IMR-90 (cell line): ENCODE measurements around the gene SERPINA4. TPM values are rescaled to one million over a fixed set of nuclear protein-coding genes. Genes with fewer than 3 reads are reported as not detected.

Experiments used
- ATAC-seq: fragments of 200-7000 bp; cut with Tn5 transposase; 2 replicates; pipeline ENCODE4 v1.9.1; 2020; ENCODE audit warnings: low read depth, mild to moderate bottlenecking, moderate library complexity
- BruUV-seq: library from RNA; stranded (reverse); fragments of 400-500 nt; replicated peaks from 2 replicates; lab custom pipeline; 2021; lab: Mats Ljungman, UMichigan
- CTCF ChIA-PET: fragments of 300-600 bp; formaldehyde crosslinking; extraction: SDS; loops from one replicate; lab custom pipeline; 2021; ENCODE audit warnings: antibody characterized with exemption; lab: Yijun Ruan, JAX
- POLR2A ChIA-PET: fragments of 300-600 bp; sonication (Branson Sonifier 250); formaldehyde crosslinking; loops from one replicate; lab custom pipeline; 2022; ENCODE audit warnings: antibody characterized with exemption; ENCODE audit not compliant: unreplicated experiment; lab: Charles Lee
- DNase-seq: peaks from one replicate; pipeline ENCODE4 v3.0.0; 2013
- H2AFZ ChIP-seq: replicated peaks from 2 replicates; pipeline ENCODE3; 2013; ENCODE audit warnings: low read length, mild to moderate bottlenecking; ENCODE audit not compliant: poor library complexity
- H2AK5ac ChIP-seq: 2 replicates; pipeline ENCODE4 v1.6.1; 2013; ENCODE audit warnings: low read depth, low read length, inconsistent platforms
- H2AK9ac ChIP-seq: replicated peaks from 2 replicates; pipeline ENCODE3; 2013; ENCODE audit warnings: mild to moderate bottlenecking, low read depth, low read length, moderate library complexity; ENCODE audit not compliant: poor library complexity
- H2BK120ac ChIP-seq: 2 replicates; pipeline ENCODE4 v1.6.1; 2013; ENCODE audit warnings: low read depth, low read length, inconsistent platforms
- H2BK15ac ChIP-seq: 3 replicates; pipeline ENCODE4 v1.6.1; 2013; ENCODE audit warnings: low read depth, low read length, inconsistent platforms
- H2BK20ac ChIP-seq: 2 replicates; pipeline ENCODE4 v1.6.1; 2013; ENCODE audit warnings: low read depth, mild to moderate bottlenecking, inconsistent platforms, low read length, moderate library complexity
- H2BK5ac ChIP-seq: 2 replicates; pipeline ENCODE4 v1.6.1; 2013; ENCODE audit warnings: mild to moderate bottlenecking, low read depth, low read length, inconsistent platforms; ENCODE audit not compliant: poor library complexity, severe bottlenecking
- H3K14ac ChIP-seq: replicated peaks from 2 replicates; pipeline ENCODE4 v1.6.1; 2013; ENCODE audit warnings: low read depth, low read length, inconsistent platforms
- H3K18ac ChIP-seq: 2 replicates; pipeline ENCODE4 v1.6.1; 2013; ENCODE audit warnings: low read depth, low read length, control low read depth
- H3K23ac ChIP-seq: 2 replicates; pipeline ENCODE4 v1.6.1; 2013; ENCODE audit warnings: low read depth, low read length, inconsistent platforms
- H3K27ac ChIP-seq: 2 replicates; pipeline ENCODE4 v1.5.1; 2013; ENCODE audit warnings: mild to moderate bottlenecking, control low read depth, low read length; ENCODE audit not compliant: insufficient read depth
- H3K27me3 ChIP-seq: 2 replicates; pipeline ENCODE4 v1.6.1; 2013; ENCODE audit warnings: low read length; ENCODE audit not compliant: control insufficient read depth, insufficient read depth
- H3K36me3 ChIP-seq: 2 replicates; pipeline ENCODE4 v1.6.1; 2013; ENCODE audit warnings: low read length, mixed read lengths; ENCODE audit not compliant: control insufficient read depth, insufficient read depth
- H3K4ac ChIP-seq: 2 replicates; pipeline ENCODE4 v1.6.1; 2013; ENCODE audit warnings: low read depth, low read length, inconsistent platforms
- H3K4me1 ChIP-seq: 2 replicates; pipeline ENCODE4 v1.6.1; 2013; ENCODE audit warnings: low read length, mixed read lengths; ENCODE audit not compliant: control insufficient read depth, insufficient read depth
- H3K4me2 ChIP-seq: 2 replicates; pipeline ENCODE4 v1.6.1; 2013; ENCODE audit warnings: low read depth, mild to moderate bottlenecking, control low read depth, low read length, moderate library complexity
- H3K4me3 ChIP-seq: 2 replicates; pipeline ENCODE4 v1.5.1; 2013; ENCODE audit warnings: low read depth, mild to moderate bottlenecking, control low read depth, low read length, moderate library complexity; ENCODE audit not compliant: insufficient read depth
- H3K56ac ChIP-seq: 2 replicates; pipeline ENCODE4 v1.6.1; 2013; ENCODE audit warnings: low read length, inconsistent platforms; ENCODE audit not compliant: insufficient read depth; ENCODE audit errors: extremely low read depth
- H3K79me1 ChIP-seq, 2 experiments: 2 replicates each; pipeline ENCODE4 v1.6.1; 2013; ENCODE audit warnings: low read length in 2 of 2, inconsistent platforms in 1 of 2, low read depth in 1 of 2
- H3K9ac ChIP-seq: 2 replicates; pipeline ENCODE4 v1.6.1; 2013; ENCODE audit warnings: low read depth, low read length, control low read depth
- H3K9me1 ChIP-seq: 2 replicates; pipeline ENCODE4 v1.6.1; 2013; ENCODE audit warnings: low read length, inconsistent platforms; ENCODE audit not compliant: insufficient read depth
- H3K9me3 ChIP-seq: 2 replicates; pipeline ENCODE4 v1.6.1; 2013; ENCODE audit warnings: low read length; ENCODE audit not compliant: control insufficient read depth, insufficient read depth
- H4K20me1 ChIP-seq: 2 replicates; pipeline ENCODE4 v1.6.1; 2013; ENCODE audit warnings: low read length, inconsistent platforms; ENCODE audit not compliant: insufficient read depth
- H4K5ac ChIP-seq: 2 replicates; pipeline ENCODE4 v1.6.1; 2013; ENCODE audit warnings: mild to moderate bottlenecking, low read depth, low read length, control low read depth
- H4K8ac ChIP-seq, 2 experiments: 2 replicates each; pipeline ENCODE4 v1.6.1; 2013; ENCODE audit warnings: low read depth in 2 of 2, low read length in 2 of 2, control low read depth in 1 of 2, inconsistent platforms in 1 of 2
- H4K91ac ChIP-seq: 2 replicates; pipeline ENCODE4 v1.6.1; 2013; ENCODE audit warnings: low read depth, low read length, inconsistent platforms; ENCODE audit not compliant: insufficient read depth
- BHLHE40 ChIP-seq: fragments of 150-350 bp; IDR thresholded peaks from 2 replicates; pipeline ENCODE4 v1.6.1; 2016; ENCODE audit warnings: mild to moderate bottlenecking, low read depth, low read length
- CEBPB ChIP-seq: IDR thresholded peaks from 2 replicates; pipeline ENCODE4 v1.6.1; 2012; ENCODE audit warnings: low read depth, low read length, improper control_type of control experiment
- CHD1 ChIP-seq: IDR thresholded peaks from 2 replicates; pipeline ENCODE4 v1.6.1; 2012; ENCODE audit warnings: low read depth, low read length, improper control_type of control experiment
- CTCF ChIP-seq: conservative IDR thresholded peaks from 2 replicates; pipeline ENCODE4 v1.5.1; 2012; ENCODE audit warnings: mild to moderate bottlenecking, low read depth, low read length, improper control_type of control experiment
- FOS ChIP-seq: fragments of 150-350 bp; IDR thresholded peaks from 2 replicates; pipeline ENCODE4 v1.6.1; 2016; ENCODE audit warnings: low read depth, low read length
- MAFK ChIP-seq: IDR thresholded peaks from 2 replicates; pipeline ENCODE4 v1.6.1; 2012; ENCODE audit warnings: low read depth, low read length, improper control_type of control experiment
- MAZ ChIP-seq: IDR thresholded peaks from 2 replicates; pipeline ENCODE4 v1.6.1; 2012; ENCODE audit warnings: low read depth, mild to moderate bottlenecking, low read length, improper control_type of control experiment, moderate library complexity, borderline replicate concordance
- MXI1 ChIP-seq: IDR thresholded peaks from 2 replicates; pipeline ENCODE4 v1.6.1; 2012; ENCODE audit warnings: low read depth, mild to moderate bottlenecking, low read length, moderate library complexity, borderline replicate concordance
- NFE2L2 ChIP-seq: fragments of 150-350 bp; IDR thresholded peaks from 2 replicates; pipeline ENCODE4 v1.6.1; 2016; ENCODE audit warnings: low read depth, mild to moderate bottlenecking, low read length
- POLR2A ChIP-seq: IDR thresholded peaks from 2 replicates; pipeline ENCODE4 v1.6.1; 2012; ENCODE audit warnings: mild to moderate bottlenecking, low read depth, low read length
- RAD21 ChIP-seq: IDR thresholded peaks from 2 replicates; pipeline ENCODE4 v1.6.1; 2012; ENCODE audit warnings: low read length, improper control_type of control experiment
- RCOR1 ChIP-seq: IDR thresholded peaks from 2 replicates; pipeline ENCODE4 v1.6.1; 2012; ENCODE audit warnings: mild to moderate bottlenecking, low read length, improper control_type of control experiment; ENCODE audit not compliant: insufficient replicate concordance
- RFX5 ChIP-seq: IDR thresholded peaks from 2 replicates; pipeline ENCODE4 v1.8.0; 2012; ENCODE audit warnings: low read depth, mild to moderate bottlenecking, low read length, moderate library complexity
- SMC3 ChIP-seq: fragments of 150-350 bp; IDR thresholded peaks from 2 replicates; pipeline ENCODE4 v1.6.1; 2016; ENCODE audit warnings: low read depth, mild to moderate bottlenecking, antibody characterized with exemption, low read length, moderate library complexity
- WGBS, 2 experiments: methylation state at CpG; one replicate each; pipeline versions ENCODE4 v1.1.5 to v1.1.7; 2013; ENCODE audit warnings: missing lambda C conversion rate in 2 of 2; ENCODE audit not compliant: insufficient read length in 1 of 2; ENCODE audit errors: extremely low coverage in 2 of 2; 5-methylcytosine and 5-hydroxymethylcytosine counted together
- dilution Hi-C: fragments of 300-500 bp; cut with HindIII; formaldehyde crosslinking; loops from one replicate; pipeline ENCODE4 v1.14.3; 2018; ENCODE audit warnings: low sequenced_read_pairs; ENCODE audit not compliant: unreplicated experiment
- in situ Hi-C: fragments of 300-500 bp; cut with MboI; formaldehyde crosslinking; loops from 3 replicates; pipeline ENCODE4 v1.14.3; 2019; ENCODE audit warnings: low sequenced_read_pairs, inconsistent platforms, mixed read lengths
- intact Hi-C: fragments of 100-400 bp; cut with micrococcal nuclease; formaldehyde crosslinking; loops from 2 replicates; pipeline ENCODE4 v1.10.0; 2022
- polyA plus RNA-seq, 3 experiments: library from polyadenylated mRNA; depleted of rRNA; stranded (reverse); fragments of >200 nt; gene quantifications; 2 replicates each; pipeline ENCODE4 v1.2.3, GENCODE V29; 2012; ENCODE audit warnings: low replicate concordance in 1 of 3
- total RNA-seq: library from RNA; depleted of rRNA; stranded (reverse); fragments of >200 nt; gene quantifications from 2 replicates; pipeline ENCODE4 v1.2.3, GENCODE V29; 2012
- TF ChIP-seq, protein P1 (sequence below): fragments of 150-350 bp; IDR thresholded peaks from 2 replicates; pipeline ENCODE4 v1.6.1; 2016; ENCODE audit warnings: low read depth, mild to moderate bottlenecking, low read length, moderate library complexity, borderline replicate concordance
- TF ChIP-seq, protein P2 (sequence below): fragments of 150-350 bp; IDR thresholded peaks from 2 replicates; pipeline ENCODE4 v1.6.1; 2017; ENCODE audit warnings: mild to moderate bottlenecking, antibody characterized with exemption, low read length, low read depth

The SERPINA4 gene
- total and polyA plus RNA-seq, 2 of the 4 experiments (the other 2 are of a cell fraction): not detected

GRCh38 chr14:94597788-94598187 is 36.5 kb downstream of the SERPINA4 start:
- Histone ChIP-seq H2AK5ac (no peak overlapping the region), H3K27ac (no peak overlapping the region), H2BK120ac (no peak overlapping the region), H3K23ac (no peak overlapping the region), H2AK9ac (peak overlapping the region; percentile 84), H3K56ac (no peak overlapping the region), H3K4ac (no peak overlapping the region), H3K14ac (no peak overlapping the region), H3K4me2 (no peak overlapping the region), H2BK5ac (no peak overlapping the region), H3K4me3 (no peak overlapping the region), H2AFZ (no peak overlapping the region), H4K8ac (no peak overlapping the region), H3K9me3 (no peaks in the 10 kb centered on the region), H3K4me1 (peaks cover 20% of the 10 kb centered on the region), H3K9ac (no peak overlapping the region), H4K20me1 (no peaks in the 10 kb centered on the region), H3K18ac (no peak overlapping the region), H3K9me1 (peaks cover 7% of the 10 kb centered on the region; the same call in 1 of the 2 replicates), H4K5ac (no peak overlapping the region), H3K79me1 (no peaks in the 10 kb centered on the region), H2BK20ac (no peak overlapping the region), H3K36me3 (no peaks in the 10 kb centered on the region), H4K91ac (no peak overlapping the region), H2BK15ac (no peak overlapping the region), H3K27me3 (no peaks in the 10 kb centered on the region; the same call in 1 of the 2 replicates)
- dilution Hi-C loops: no loop called here
- ChIA-PET CTCF (interaction anchor here (0.8 to 0.9 kb wide), 2 partner anchors 92 to 266 kb away, joined by 3 read pairs; no protein-coding TSS in a partner anchor), POLR2A (no interaction called here)
- DNase-seq (no peak), ATAC-seq (no peak)
- intact Hi-C loops: no loop called here
- BruUV-seq: no TSS peak
- in situ Hi-C loops: no loop called here
- WGBS, 2 experiments: no CpG with 5 or more reads among the region's 5 CpGs
- TF ChIP-seq POLR2A (no peak), CTCF (no peak), MAFK (no peak), MXI1 (no peak), RFX5 (no peak), CHD1 (no peak), RAD21 (no peak), FOS (no peak), BHLHE40 (no peak), CEBPB (no peak), MAZ (no peak), SMC3 (no peak), NFE2L2 (no peak), RCOR1 (no peak)
- TF ChIP-seq, protein P1, sequence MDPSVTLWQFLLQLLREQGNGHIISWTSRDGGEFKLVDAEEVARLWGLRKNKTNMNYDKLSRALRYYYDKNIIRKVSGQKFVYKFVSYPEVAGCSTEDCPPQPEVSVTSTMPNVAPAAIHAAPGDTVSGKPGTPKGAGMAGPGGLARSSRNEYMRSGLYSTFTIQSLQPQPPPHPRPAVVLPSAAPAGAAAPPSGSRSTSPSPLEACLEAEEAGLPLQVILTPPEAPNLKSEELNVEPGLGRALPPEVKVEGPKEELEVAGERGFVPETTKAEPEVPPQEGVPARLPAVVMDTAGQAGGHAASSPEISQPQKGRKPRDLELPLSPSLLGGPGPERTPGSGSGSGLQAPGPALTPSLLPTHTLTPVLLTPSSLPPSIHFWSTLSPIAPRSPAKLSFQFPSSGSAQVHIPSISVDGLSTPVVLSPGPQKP: no peak
- TF ChIP-seq, protein P2, sequence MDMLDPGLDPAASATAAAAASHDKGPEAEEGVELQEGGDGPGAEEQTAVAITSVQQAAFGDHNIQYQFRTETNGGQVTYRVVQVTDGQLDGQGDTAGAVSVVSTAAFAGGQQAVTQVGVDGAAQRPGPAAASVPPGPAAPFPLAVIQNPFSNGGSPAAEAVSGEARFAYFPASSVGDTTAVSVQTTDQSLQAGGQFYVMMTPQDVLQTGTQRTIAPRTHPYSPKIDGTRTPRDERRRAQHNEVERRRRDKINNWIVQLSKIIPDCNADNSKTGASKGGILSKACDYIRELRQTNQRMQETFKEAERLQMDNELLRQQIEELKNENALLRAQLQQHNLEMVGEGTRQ: no peak
